ENCODE measurements around the gene PGA5. TPM values are rescaled to one million over a fixed set of nuclear protein-coding genes. Genes with fewer than 3 reads are reported as not detected.

Gene PGA5
- total and polyA plus RNA-seq, 9 of the 15 experiments (the other 6 are each of a cell fraction or from before 2014, with no cell fraction given) = not detected

- TF ChIP-seq ZBTB11 (CRISPR knock-in tag; IDR thresholded peaks at IDR 0.05) = 0 out of 6 replicates have a peak, but pooled peaks of 1 of the 3 experiments have one; percentile 38
- TF ChIP-seq DDX20 (tag; IDR thresholded peaks at IDR 0.05; ENCODE audit: low read depth) = no peak
- 0 out of 4 replicates have a peak, but pooled peaks of 1 of the 2 experiments have one; percentile 15 for TF ChIP-seq SRF (CRISPR knock-in tag; IDR thresholded peaks at IDR 0.05)
- peak; percentile 30; the same call in 1 of the 2 replicates for TF ChIP-seq ADNP (tag; IDR thresholded peaks at IDR 0.05)
- TF ChIP-seq CREB3 (tag; conservative IDR thresholded peaks at IDR 0.05; ENCODE audit: low read depth) = peak; percentile 80; the same call in 1 of the 2 replicates
- no peak for TF ChIP-seq NONO (IDR thresholded peaks at IDR 0.05; ENCODE audit: low read depth in 2 of 2, low read length in 1 of 2)
- peak; percentile 54 for TF ChIP-seq TAF1 (IDR thresholded peaks at IDR 0.05; ENCODE audit: control insufficient read depth, extremely low read depth, insufficient read depth, low read length, severe bottlenecking)
- TF ChIP-seq HBP1 (CRISPR knock-in tag; IDR thresholded peaks at IDR 0.05) = no peak
- peak; percentile 63; the same call in 1 of the 2 replicates for TF ChIP-seq ZNF511 (CRISPR knock-in tag; IDR thresholded peaks at IDR 0.05)
- 0 out of 2 replicates have a peak, but pooled peaks have one; percentile 61 for TF ChIP-seq ETS1 (conservative IDR thresholded peaks at IDR 0.05; ENCODE audit: control insufficient read depth, low read depth, low read length)
- no peak for TF ChIP-seq HIVEP1 (CRISPR knock-in tag; IDR thresholded peaks at IDR 0.05)
- peak; percentile 92 for TF ChIP-seq CTBP1 (IDR thresholded peaks at IDR 0.05; ENCODE audit: borderline replicate concordance)
- TF ChIP-seq MED1 (CRISPR knock-in tag; IDR thresholded peaks at IDR 0.05; ENCODE audit: borderline replicate concordance) = no peak
Measured at GRCh38 chr11:61287338-61287977, 46.5 kb downstream of the PGA5 start (continued).

Data from K562 (cell line).